Left lobe of liver (tissue), 2 donors: Measurements from ENCODE around the gene SLC10A7. TPM values are rescaled to one million over a fixed set of nuclear protein-coding genes. Genes with fewer than 3 reads are reported as not detected.

ENCODE experiments used
- ATAC-seq: fragments of 200-7000 bp; cut with Tn5 transposase; one replicate; pipeline ENCODE4 v1.9.1; 2020; ENCODE audit warnings: mild to moderate bottlenecking, moderate library complexity
- DNase-seq: peaks from one replicate; pipeline ENCODE4 v3.0.0-alpha.2; 2020; ENCODE audit warnings: low spot score
- total RNA-seq: library from RNA; stranded (reverse); gene quantifications from one replicate; pipeline ENCODE4 v1.2.1, GENCODE V29; 2021
- donor health status: DM: no; HTN: no; CAD: no; lungs with moderate emphysema.
- donor health status: DM: no; HTN: yes; CAD: no.

Gene SLC10A7
- total RNA-seq, 1 donor from 2014 or later, result 8.6 TPM

DNA sequence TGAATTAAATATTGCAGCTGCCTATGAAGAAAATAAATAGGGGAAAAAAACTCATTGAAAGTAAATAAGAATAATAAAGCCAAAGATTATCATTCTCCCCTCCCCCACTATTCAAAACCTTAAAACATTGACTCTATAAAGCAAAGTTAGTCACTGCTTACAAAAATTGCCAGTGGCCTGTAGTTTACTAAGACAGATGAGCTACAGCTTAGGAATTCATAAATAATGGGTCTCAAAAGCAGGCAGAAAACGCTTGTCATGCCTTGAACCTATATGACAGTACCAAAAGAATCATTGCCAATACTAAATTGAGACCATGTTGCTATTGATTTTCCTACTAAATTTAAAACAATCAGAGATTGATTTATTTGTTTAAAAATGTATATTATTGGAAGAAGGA, 78.9 kb downstream of the SLC10A7 start:
- no peak for ATAC-seq

DNA sequence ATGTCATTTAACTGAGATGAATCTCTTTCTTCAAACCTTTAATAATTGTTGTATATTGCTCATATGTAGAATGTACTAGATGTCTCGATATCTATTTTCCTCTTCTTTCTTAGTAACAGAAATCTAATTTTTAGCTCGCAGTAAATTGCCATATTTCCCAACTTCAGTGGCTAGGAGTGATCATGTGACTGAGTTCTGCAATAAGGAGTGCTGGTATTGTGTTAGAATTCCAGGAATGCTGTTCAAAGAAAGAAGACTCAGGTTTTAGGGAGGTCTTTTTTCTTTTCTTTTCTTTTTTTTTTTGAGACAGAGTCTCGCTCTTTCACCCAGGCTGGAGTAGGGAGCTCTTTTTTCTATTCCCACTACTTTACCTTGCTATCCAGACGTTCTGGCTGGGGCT, 81.7 kb downstream of the SLC10A7 start:
- ATAC-seq, result no peak

More for the DNA sequence above, 78.9 kb downstream of the SLC10A7 start:
- no peak for DNase-seq

DNA sequence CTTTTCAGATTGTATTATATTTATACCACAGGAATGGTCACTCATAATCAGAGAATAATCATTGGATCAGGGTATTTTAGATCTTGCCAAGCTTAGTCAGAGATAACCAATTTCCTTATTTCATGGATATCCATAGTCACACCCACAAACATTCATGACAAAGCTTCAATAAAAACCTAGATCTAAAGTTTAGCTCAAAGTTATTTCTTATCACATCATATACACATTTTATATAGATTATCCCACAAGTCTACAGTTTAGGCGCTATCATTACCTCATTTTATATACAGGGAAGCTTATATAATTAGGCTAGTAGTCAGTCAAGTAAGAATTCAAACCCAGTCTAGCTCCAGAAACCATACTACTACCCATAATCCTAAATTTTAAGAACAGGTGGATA, 82.3 kb downstream of the SLC10A7 start:
- ATAC-seq (no peak), DNase-seq (no peak)

More for the DNA sequence above, 81.7 kb downstream of the SLC10A7 start:
- no peak for DNase-seq

DNA sequence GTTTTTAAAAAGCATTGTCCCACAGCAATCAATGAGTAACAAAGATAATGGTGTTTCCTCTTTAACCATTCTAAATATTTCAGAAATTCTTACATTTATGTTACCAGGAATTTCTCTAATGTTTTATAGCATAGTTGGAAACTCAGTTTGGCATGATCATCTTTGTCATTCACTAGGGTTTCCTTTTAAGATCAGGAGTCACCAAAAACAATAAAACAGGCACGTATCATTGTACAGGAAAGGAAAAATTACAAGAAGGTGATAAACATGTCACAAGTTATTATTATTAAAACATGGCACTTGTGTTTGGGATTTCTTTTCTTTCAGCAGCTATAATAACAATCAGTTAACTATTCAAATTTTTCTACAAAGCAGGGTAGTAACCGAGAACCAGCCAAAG, 84.0 kb downstream of the SLC10A7 start:
- ATAC-seq, result no peak
- no peak for DNase-seq

DNA sequence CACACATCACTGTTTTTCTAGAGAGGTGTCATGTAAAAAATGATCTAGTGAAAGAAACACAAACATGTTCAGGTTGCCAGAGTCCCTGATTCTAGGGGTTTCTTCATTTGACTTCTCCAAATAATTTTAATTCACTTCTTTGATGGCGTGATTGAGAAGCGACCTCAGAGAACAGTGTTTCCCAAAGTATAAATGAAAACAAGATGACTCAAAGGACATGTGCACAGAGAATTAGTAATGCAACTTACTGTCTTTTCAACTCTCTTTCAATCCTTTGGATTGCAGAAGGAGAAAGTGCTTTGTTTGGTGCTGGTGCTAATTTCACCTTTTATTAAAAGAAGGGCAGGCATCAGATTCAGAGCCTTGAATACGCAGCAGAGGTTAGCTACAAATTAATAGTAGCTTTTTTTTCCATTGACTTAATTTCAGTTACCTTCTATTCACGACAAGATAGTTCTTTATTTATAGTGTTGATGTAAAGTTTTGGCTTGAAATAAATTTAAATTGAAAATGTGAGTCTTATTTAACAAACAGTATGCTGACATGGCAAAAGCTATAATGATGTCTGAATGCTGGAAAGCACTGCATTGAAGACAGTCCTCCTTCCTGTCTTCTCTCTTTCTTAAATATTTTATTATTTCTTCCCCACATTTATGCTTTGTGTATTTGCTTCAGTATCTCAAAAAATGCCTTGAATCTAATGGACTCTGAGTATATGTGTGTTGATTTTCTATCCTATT, 85.1 kb downstream of the SLC10A7 start:
- no peak for ATAC-seq
- no peak for DNase-seq

DNA sequence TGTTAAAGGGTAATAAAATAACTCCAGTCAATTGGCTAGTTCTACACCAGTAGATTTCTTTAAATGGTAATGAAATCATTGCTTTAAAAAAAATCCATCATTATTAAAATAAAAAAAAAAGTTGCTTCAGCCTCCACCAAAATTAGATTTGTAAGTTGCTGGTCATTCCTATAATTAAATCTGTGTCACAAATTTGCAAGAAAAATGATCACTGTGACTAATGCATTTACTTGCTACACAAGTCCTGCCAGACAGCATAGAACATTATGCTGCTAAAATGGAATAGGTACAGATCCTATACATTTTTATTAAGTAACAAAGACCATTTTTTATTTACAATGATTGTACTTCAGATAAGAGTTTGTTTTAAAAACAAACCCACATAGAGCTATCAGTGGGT, 85.8 kb downstream of the SLC10A7 start:
- no peak for ATAC-seq

DNA sequence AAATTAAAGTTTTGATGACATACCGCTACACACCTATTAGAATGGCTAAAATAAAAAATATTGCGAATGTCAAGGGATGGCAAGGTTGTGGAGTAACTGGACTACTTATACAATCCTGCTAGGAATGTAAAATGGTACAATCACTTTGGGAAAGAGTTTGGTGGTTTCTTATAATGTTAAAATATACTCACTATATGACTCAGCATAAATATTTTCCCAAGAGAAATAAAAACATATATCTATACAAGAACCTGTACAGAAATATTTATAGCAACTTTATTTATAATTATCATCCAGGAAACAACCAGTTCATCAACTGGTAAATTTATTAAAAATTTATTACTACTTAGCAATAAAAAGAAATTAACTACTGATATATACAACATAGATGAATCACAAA, 89.7 kb downstream of the SLC10A7 start:
- DNase-seq, result no peak
- ATAC-seq, result no peak

More for the DNA sequence above, 85.8 kb downstream of the SLC10A7 start:
- no peak for DNase-seq

DNA sequence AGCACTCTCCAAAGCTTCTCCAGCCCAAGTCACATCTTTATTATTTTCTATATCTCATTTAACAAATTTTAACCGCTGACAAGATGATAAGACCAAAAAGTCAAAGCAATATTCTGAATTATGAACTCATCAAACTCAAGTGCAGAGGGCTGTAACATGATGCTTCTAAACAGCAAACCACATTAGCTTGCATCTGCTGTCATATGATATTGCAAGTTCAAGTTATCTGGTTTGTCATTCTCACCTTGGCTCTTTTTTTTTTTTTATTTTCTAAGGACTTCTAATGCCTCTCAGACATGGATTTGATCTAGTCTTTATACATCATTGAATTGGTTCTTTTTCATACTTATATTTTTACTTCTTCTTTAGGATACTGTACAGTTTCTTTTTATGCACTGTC, 93.4 kb downstream of the SLC10A7 start:
- ATAC-seq, result no peak

DNA sequence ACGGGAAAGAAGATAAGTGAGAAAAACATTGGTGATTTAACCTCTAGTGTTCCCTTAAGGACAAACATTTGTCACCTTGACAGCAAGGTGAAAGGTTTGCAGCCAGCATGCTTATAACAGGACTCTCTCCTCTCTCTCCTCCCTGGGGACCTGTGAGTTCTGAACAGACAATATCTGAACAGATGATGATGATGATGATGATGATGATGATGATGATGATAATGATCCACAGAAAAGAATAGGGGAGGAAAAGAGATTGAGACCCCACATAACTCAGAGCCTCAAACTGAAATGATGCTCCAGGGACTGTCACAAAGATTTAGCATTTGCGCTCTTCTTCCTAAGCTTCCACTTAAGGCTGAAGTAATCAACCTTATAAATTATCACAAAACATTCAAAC, 103.9 kb downstream of the SLC10A7 start:
- DNase-seq (no peak), ATAC-seq (no peak)

More for the DNA sequence above, 93.4 kb downstream of the SLC10A7 start:
- no peak for DNase-seq

DNA sequence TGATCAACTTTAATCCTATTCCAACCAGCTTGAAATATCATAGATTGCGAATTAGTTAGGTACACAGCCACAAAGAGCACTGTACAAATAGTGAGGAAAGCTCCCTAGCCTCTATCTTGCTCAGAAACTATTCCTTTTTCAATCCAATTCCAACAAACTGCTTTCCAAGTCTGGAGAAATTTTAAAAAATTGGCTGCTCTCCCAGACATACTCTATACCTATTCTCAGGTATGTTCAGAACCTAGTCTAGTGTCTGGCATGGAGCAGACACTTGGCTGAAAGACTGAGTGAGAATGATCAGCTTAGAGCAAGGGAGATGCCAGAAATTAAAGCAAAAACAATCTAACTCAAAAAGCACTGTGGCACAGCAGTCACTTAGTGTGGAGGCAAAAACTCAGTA, 105.9 kb downstream of the SLC10A7 start:
- DNase-seq, result no peak
- peak; percentile 92 for ATAC-seq

DNA sequence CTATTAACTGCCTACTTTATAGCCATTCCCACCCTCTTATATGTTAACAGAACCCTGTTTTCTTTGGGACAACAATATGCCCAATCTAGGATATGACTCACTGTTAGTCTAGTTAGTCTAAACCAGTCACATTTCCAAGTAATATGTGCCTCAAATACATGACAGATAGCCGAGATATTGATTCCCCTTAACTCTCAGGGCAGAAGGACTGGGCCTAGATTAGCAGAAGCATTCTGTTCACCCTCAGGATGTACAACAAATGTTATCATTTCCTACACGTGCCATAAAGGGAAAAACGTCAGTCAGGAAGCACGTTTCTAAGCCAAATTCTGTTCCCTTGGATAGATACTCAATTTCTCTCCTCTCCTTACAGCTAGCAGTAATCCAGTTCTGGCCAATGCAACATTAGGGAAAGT, 114.1 kb downstream of the SLC10A7 start:
- DNase-seq (no peak), ATAC-seq (peak; percentile 32)

DNA sequence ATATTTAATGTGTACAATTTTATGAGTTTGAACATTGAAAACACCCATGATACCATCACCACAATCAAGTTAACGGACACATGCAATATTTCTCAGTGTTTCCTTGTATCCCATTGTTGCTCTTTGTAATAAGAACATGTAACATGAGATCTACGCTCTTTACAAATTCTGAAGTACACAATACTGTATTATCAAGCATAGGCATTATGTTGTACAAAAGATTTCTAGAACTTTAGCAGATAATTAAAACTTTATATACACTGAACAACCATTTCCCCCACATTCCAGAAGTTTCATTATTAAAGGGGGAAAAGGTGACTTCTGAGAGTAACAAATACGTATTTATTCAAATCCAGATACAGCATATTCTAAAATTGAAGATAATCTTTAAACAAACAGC, 114.5 kb downstream of the SLC10A7 start:
- no peak for ATAC-seq
- no peak for DNase-seq

DNA sequence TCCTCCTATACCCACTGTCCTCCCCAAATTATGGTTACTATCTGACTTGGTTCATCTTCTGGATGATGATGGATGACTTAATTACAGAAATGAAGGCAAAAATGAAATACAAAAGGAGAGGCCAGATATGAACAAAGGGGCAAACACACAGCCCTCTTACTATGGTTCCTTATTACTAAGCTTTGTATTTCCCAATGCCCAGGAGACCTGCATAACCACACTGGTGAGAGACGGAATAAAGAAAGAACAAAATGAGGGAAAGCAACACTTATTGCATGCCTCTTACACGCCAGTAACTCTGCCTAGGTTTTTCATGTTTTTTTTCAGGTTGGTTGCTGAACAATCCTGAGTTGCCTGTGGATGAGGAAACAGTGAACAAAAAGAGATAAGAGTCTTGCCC, 120.5 kb downstream of the SLC10A7 start:
- DNase-seq, result no peak
- no peak for ATAC-seq

DNA sequence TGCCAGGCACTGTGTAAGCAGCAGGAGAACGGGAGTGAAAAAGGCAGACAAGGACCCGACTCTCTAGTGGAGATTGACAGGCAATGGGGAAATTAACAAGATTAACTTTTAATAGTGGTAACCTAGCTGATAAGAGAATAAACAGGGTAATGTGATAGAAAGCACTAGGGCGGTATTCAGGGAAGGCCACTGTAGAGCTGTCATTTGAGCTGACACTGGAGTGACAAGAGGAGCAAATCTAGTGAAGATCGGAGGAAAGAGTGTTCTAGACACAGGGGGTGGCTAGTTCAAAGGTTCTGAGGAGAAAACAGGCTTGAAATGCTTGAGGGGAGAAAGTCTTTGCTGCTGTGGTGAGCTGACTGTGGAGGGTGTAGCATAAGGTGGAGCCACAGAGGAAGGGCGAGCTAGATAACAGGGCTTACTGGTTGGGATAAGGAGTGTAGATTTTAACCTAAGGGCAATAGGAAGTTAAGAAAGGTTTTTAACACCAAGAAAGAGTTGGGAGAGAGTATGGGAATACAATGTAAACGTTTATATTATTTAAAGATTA, 122.8 kb downstream of the SLC10A7 start:
- ATAC-seq, result no peak
- no peak for DNase-seq

DNA sequence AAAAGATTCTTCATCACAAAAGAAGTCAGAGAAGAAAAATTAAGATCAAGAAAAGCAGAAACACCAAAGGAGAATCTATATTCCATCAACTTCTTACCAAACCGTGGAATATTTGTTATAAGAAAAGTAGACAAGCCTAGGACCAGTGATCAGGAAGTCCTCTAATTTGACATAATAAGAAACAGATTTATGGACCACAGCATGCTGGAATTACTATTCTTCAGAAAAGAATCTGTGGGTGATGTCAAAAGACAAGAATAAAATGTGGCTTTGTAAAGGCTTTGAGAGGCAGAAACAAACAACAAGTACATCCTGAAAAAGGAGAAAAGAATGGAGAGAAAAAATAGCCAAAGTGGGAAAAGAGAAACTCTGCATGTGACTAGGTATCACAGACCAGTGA, 123.3 kb downstream of the SLC10A7 start:
- no peak for DNase-seq
- no peak for ATAC-seq

DNA sequence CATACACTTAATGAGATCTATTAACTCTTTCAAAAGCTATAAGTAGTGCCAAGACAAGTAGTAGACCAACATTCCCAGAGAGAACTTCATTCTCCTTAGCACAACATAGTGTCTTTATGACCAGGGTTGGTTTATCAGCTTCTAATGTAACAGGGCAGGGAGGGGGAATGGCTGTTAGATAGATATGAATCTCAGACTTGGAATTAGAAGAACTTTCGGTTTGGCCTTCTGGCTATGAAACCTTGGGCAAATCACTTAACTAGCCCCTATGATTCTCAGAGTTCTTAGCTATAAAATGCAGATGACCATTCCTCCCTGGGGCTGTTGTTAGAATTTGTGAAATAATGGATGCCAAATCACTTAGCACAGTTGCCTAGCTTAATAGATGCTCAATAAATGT, 132.2 kb downstream of the SLC10A7 start:
- DNase-seq (no peak), ATAC-seq (no peak)

DNA sequence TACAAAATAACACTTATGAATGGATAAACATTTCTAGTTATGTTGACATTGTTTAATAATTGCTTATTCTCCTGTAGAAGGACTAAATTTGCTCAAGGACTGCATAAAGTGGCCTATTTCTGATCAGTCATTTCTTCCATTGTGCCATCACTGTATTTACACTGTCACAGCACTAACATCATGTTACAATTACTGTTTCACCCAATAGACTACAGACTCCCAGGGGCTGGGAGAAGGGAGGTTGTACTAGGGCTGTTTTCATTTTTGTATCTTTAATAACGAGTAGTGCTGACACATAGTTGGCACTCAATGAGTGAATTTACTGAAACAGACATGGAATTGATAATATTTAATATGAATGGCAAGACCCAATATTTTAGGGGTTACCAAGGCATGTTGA, 139.5 kb downstream of the SLC10A7 start:
- no peak for DNase-seq
- ATAC-seq, result no peak

DNA sequence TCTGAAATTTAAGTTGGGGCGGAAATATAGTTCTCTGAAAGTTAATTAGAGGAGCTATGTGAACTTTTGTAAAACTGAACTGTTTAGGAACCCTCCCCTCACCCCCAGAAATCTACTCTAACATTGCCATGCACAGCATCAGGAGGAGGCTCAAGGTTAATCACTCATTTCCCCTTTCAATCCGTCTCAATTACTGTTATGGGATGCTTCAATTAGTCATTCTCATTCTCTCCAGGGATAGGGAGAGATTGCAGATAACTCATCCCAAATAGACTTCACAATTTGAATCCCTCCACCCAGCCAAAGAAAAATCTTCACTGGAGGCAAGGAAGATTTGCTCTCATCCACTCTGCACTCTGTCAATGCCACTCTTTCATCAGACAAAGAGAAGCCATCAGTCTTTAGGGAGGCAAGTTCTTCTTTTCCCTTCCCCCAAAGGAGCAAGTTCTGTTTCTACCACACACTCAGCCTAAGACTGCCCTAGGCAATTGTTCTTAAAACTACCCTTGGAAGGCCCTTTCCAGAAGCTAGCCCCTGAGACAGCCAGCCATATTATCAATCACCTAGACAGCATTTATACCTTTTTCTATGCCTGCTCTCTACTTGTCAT, 140.4 kb downstream of the SLC10A7 start:
- ATAC-seq, result no peak
- DNase-seq, result no peak

DNA sequence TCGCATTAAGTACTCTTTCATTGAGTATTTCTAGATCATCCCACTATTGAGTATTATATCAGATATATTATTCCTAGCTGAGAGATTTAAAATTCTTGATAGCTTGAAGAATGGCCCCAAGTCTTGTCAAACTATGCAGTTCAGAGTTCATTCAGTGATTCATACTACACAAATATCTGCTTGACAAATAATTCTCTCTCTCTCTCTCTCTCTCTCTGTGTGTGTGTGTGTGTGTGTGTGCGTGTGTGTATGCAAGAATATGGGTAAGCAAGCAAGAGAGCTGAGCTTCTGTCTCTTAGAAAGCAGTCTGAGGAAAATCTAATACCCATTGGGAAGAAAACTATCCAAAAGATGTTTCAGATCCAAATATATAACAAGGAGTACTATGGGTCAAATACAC, 142.0 kb downstream of the SLC10A7 start:
- DNase-seq, result no peak
- ATAC-seq, result no peak

DNA sequence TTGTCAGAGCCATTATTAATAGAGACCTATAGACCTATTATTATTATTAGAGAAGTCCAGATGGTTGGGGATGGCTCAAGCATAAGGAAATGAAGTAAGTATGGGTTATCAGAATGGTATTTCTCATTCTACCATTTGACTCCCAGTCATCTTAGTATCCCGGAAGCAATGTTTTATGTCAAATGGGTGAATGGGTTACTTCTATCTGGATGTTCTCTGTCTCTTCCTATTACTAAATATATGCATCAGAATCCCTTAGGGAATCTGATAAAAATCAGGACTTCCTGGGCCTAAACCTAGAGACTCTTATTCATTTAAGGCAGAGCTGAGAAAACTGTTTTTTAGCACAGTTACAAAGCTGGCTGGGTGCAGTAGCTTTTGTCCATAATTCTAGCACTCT, 149.9 kb downstream of the SLC10A7 start:
- ATAC-seq, result no peak
- DNase-seq, result no peak

DNA sequence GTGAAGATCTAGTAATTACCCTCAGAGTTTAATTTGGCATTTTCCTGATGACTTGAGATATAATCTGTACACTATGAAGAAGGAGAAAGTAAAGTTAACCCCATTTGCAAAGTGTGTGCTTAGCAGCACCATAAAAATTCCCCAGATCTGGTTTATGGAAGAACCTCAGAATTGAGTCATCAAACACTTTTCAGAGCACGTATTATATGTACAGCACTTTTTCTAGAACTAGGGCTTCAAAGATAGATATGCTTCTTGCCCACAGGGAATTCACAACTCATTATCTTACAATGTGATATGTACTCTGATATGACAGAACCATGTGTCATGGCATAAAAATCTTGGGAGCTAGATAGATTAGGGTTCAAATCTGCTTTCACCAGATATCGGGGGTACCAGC, 150.9 kb downstream of the SLC10A7 start:
- ATAC-seq (no peak), DNase-seq (no peak)

DNA sequence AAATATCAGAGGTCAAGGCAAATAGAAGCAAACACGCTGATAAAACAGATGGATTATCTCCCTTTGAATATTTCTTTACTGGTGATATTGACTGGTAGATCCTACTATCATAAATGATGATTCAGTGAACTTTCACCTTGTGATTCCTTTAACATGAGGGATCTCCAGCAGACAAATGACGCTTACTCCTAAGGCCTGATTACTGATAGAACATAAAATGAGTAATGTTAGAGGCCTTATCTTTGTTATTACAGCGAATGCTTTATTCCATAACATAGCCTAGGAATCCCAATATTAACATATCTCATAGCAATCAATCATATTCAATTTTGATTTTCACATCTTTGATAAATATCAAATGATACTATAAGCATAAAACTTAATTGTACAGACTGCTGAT, 152.3 kb downstream of the SLC10A7 start:
- no peak for ATAC-seq
- DNase-seq, result no peak
